IMR-90 (cell line): Measurements from ENCODE around the gene NOXO1.
A peak's percentile ranks its signal among the peaks of the same experiment; 100 is the strongest.

Source experiments
- CEBPB ChIP-seq: IDR thresholded peaks from 2 replicates; pipeline ENCODE4 v1.6.1; 2012; ENCODE audit warnings: low read depth, low read length, improper control_type of control experiment
- CHD1 ChIP-seq: IDR thresholded peaks from 2 replicates; pipeline ENCODE4 v1.6.1; 2012; ENCODE audit warnings: low read depth, low read length, improper control_type of control experiment
- CTCF ChIP-seq: conservative IDR thresholded peaks from 2 replicates; pipeline ENCODE4 v1.5.1; 2012; ENCODE audit warnings: mild to moderate bottlenecking, low read depth, low read length, improper control_type of control experiment
- FOS ChIP-seq: fragments of 150-350 bp; IDR thresholded peaks from 2 replicates; pipeline ENCODE4 v1.6.1; 2016; ENCODE audit warnings: low read depth, low read length
- MAZ ChIP-seq: IDR thresholded peaks from 2 replicates; pipeline ENCODE4 v1.6.1; 2012; ENCODE audit warnings: low read depth, mild to moderate bottlenecking, low read length, improper control_type of control experiment, moderate library complexity, borderline replicate concordance
- MXI1 ChIP-seq: IDR thresholded peaks from 2 replicates; pipeline ENCODE4 v1.6.1; 2012; ENCODE audit warnings: low read depth, mild to moderate bottlenecking, low read length, moderate library complexity, borderline replicate concordance
- NFE2L2 ChIP-seq: fragments of 150-350 bp; IDR thresholded peaks from 2 replicates; pipeline ENCODE4 v1.6.1; 2016; ENCODE audit warnings: low read depth, mild to moderate bottlenecking, low read length
- POLR2A ChIP-seq: IDR thresholded peaks from 2 replicates; pipeline ENCODE4 v1.6.1; 2012; ENCODE audit warnings: mild to moderate bottlenecking, low read depth, low read length
- RAD21 ChIP-seq: IDR thresholded peaks from 2 replicates; pipeline ENCODE4 v1.6.1; 2012; ENCODE audit warnings: low read length, improper control_type of control experiment
- RFX5 ChIP-seq: IDR thresholded peaks from 2 replicates; pipeline ENCODE4 v1.8.0; 2012; ENCODE audit warnings: low read depth, mild to moderate bottlenecking, low read length, moderate library complexity
- SMC3 ChIP-seq: fragments of 150-350 bp; IDR thresholded peaks from 2 replicates; pipeline ENCODE4 v1.6.1; 2016; ENCODE audit warnings: low read depth, mild to moderate bottlenecking, antibody characterized with exemption, low read length, moderate library complexity
- USF2 ChIP-seq: fragments of 150-350 bp; IDR thresholded peaks from 2 replicates; pipeline ENCODE4 v1.6.1; 2017; ENCODE audit warnings: mild to moderate bottlenecking, antibody characterized with exemption, low read length, low read depth

GRCh38 chr16:1991588-1991947 lies 10.3 kb upstream of the NOXO1 start:
- TF ChIP-seq POLR2A (no peak), CTCF (no peak), CEBPB (no peak), NFE2L2 (no peak), RAD21 (no peak), SMC3 (no peak), FOS (no peak), USF2 (no peak), CHD1 (no peak), MXI1 (no peak), RFX5 (no peak), MAZ (0 out of 2 replicates have a peak, but pooled peaks have one; percentile 3)
